ENCODE data around the gene TAT.
"Not testable (repeated sequence)": the region's sequence is repeated elsewhere in the genome, so short reads cannot be mapped to it uniquely, and the experiment has no call there.

TAT gene

GRCh38 chr16:71593048-71593999 is 16.4 kb upstream of the TAT start:
- Histone ChIP-seq H3K27ac (no peak overlapping the region), H3K36me3 (ENCODE audit: control insufficient read depth, insufficient read depth, low read length) (no peaks in the 10 kb centered on the region), H3K9ac (no peak overlapping the region), H3K4me1 (no peaks in the 10 kb centered on the region), H2AFZ (no peak overlapping the region), H3K79me2 (no peaks in the 10 kb centered on the region), H3K4me2 (ENCODE audit: low read length) (no peak overlapping the region), H3K4me3 (ENCODE audit: low read depth, low read length) (no peak overlapping the region), H3K9me3 (ENCODE audit: control insufficient read depth, low read length) (no peaks in the 10 kb centered on the region), H3K27me3 (ENCODE audit: control insufficient read depth, insufficient read depth, low read length) (no peaks in the 10 kb centered on the region)
- no peak for TF ChIP-seq CTCF (IDR thresholded peaks at IDR 0.05)

- Histone ChIP-seq H3K4me2 (ENCODE audit: low read length) (no peak overlapping the region), H3K9ac (no peak overlapping the region), H3K4me1 (no peaks in the 10 kb centered on the region), H2AFZ (no peak overlapping the region), H3K36me3 (ENCODE audit: control insufficient read depth, insufficient read depth, low read length) (no peaks in the 10 kb centered on the region), H3K79me2 (no peaks in the 10 kb centered on the region), H3K27me3 (ENCODE audit: control insufficient read depth, insufficient read depth, low read length) (no peaks in the 10 kb centered on the region), H3K27ac (no peak overlapping the region), H3K4me3 (ENCODE audit: low read depth, low read length) (no peak overlapping the region), H3K9me3 (ENCODE audit: control insufficient read depth, low read length) (no peaks in the 10 kb centered on the region)
- no peak for TF ChIP-seq CTCF (IDR thresholded peaks at IDR 0.05)
Measured at GRCh38 chr16:71591917-71592316, 15.0 kb upstream of the TAT start.

- Histone ChIP-seq H3K4me1 (no peaks in the 10 kb centered on the region), H3K9ac (no peak overlapping the region), H3K4me3 (ENCODE audit: low read depth, low read length) (no peak overlapping the region), H3K79me2 (no peaks in the 10 kb centered on the region), H3K27me3 (ENCODE audit: control insufficient read depth, insufficient read depth, low read length) (no peaks in the 10 kb centered on the region), H3K9me3 (ENCODE audit: control insufficient read depth, low read length) (no peaks in the 10 kb centered on the region), H2AFZ (no peak overlapping the region), H3K27ac (no peak overlapping the region), H3K4me2 (ENCODE audit: low read length) (no peak overlapping the region), H3K36me3 (ENCODE audit: control insufficient read depth, insufficient read depth, low read length) (no peaks in the 10 kb centered on the region)
- TF ChIP-seq CTCF (IDR thresholded peaks at IDR 0.05), result no peak
Measured at GRCh38 chr16:71590584-71590983, 13.7 kb upstream of the TAT start.

- H3K36me3 ChIP-seq (ENCODE audit: control insufficient read depth, insufficient read depth, low read length); H3K27ac ChIP-seq; H3K4me3 ChIP-seq (ENCODE audit: low read depth, low read length); H3K27me3 ChIP-seq (ENCODE audit: control insufficient read depth, insufficient read depth, low read length); H2AFZ ChIP-seq; H3K9ac ChIP-seq; H3K79me2 ChIP-seq; H3K4me2 ChIP-seq (ENCODE audit: low read length); H3K4me1 ChIP-seq; H3K9me3 ChIP-seq (ENCODE audit: control insufficient read depth, low read length): not testable (repeated sequence)
Measured at GRCh38 chr16:71590071-71590470, 13.2 kb upstream of the TAT start.

GRCh38 chr16:71589334-71589733 is 12.4 kb upstream of the TAT start:
- H3K4me1 ChIP-seq; H3K27me3 ChIP-seq (ENCODE audit: control insufficient read depth, insufficient read depth, low read length); H3K36me3 ChIP-seq (ENCODE audit: control insufficient read depth, insufficient read depth, low read length); H3K79me2 ChIP-seq; H3K4me2 ChIP-seq (ENCODE audit: low read length); H3K4me3 ChIP-seq (ENCODE audit: low read depth, low read length); H3K27ac ChIP-seq; H3K9ac ChIP-seq; H2AFZ ChIP-seq; H3K9me3 ChIP-seq (ENCODE audit: control insufficient read depth, low read length): not testable (repeated sequence)

Data from parathyroid adenoma (tissue), 2 donors.